Measurements from ENCODE around the gene DYSF. TPM values are rescaled to one million over a fixed set of nuclear protein-coding genes. Genes with fewer than 3 reads are reported as not detected.

The DYSF gene
- total and polyA plus RNA-seq, 2 donors (not counting 1 experiment from before 2014, with no cell fraction given): 0.17 to 0.43 TPM

DNA sequence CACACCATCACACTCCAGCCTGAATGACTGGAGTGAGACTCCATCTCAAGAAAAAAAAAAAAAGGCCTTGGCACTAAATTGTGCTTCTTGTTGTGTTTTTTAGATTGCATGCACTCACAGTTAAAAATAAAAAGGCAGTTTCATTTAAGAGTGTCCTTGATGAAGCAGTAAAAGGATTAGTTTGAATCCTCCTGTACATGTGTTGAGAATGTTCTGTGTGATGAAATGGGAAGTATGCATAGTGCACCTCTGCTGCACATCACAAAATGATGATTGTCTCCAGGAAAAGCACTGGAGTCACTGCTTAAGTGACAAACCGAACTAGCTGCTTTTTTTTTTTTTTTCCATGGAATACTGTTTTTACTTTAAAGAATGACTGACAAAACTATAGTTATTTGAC, 23.1 kb downstream of the DYSF start:
- no peak overlapping the region for H3K9ac ChIP-seq (ENCODE audit: low read length)
- no peak for TF ChIP-seq EZH2 (IDR thresholded peaks at IDR 0.05; ENCODE audit: borderline replicate concordance, insufficient read depth, low read depth, low read length, poor library complexity, severe bottlenecking)
- TF ChIP-seq, protein P1, sequence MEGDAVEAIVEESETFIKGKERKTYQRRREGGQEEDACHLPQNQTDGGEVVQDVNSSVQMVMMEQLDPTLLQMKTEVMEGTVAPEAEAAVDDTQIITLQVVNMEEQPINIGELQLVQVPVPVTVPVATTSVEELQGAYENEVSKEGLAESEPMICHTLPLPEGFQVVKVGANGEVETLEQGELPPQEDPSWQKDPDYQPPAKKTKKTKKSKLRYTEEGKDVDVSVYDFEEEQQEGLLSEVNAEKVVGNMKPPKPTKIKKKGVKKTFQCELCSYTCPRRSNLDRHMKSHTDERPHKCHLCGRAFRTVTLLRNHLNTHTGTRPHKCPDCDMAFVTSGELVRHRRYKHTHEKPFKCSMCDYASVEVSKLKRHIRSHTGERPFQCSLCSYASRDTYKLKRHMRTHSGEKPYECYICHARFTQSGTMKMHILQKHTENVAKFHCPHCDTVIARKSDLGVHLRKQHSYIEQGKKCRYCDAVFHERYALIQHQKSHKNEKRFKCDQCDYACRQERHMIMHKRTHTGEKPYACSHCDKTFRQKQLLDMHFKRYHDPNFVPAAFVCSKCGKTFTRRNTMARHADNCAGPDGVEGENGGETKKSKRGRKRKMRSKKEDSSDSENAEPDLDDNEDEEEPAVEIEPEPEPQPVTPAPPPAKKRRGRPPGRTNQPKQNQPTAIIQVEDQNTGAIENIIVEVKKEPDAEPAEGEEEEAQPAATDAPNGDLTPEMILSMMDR (IDR thresholded peaks at IDR 0.05): no peak
- no peak overlapping the region for H2AFZ ChIP-seq (ENCODE audit: insufficient read depth, low read depth, low read length, poor library complexity, severe bottlenecking)
- no peaks in the 10 kb centered on the region for H3K27me3 ChIP-seq (replicated peaks in 1 of 4; ENCODE audit: control extremely low read depth in 1 of 4, control insufficient read depth in 3 of 4, insufficient read depth in 4 of 4, low read length in 3 of 4)
- H3K4me3 ChIP-seq (ENCODE audit: control extremely low read depth in 1 of 5, extremely low read depth in 1 of 5, insufficient read depth in 1 of 5, low read depth in 2 of 5, low read length in 4 of 5): no peak overlapping the region
- H3K36me3 ChIP-seq (replicated peaks in 1 of 2; ENCODE audit: control extremely low read depth in 1 of 2, control insufficient read depth in 1 of 2, extremely low read depth in 1 of 2, insufficient read depth in 2 of 2, low read length in 1 of 2): no peaks in the 10 kb centered on the region
- no peaks in the 10 kb centered on the region for H4K20me1 ChIP-seq (ENCODE audit: control insufficient read depth, insufficient read depth, low read length, poor library complexity, severe bottlenecking)
- Mint-ChIP-seq H3K4me1 (peaks cover 5% of the 10 kb centered on the region), H3K27me3 (peaks cover 10% of the 10 kb centered on the region), H3K9me3 (ENCODE audit: insufficient read depth) (no peaks in the 10 kb centered on the region), H3K4me3 (no peak overlapping the region), H3K27ac (no peak overlapping the region)
- no CpG with 5 or more reads among the region's 1 CpG for WGBS (ENCODE audit: insufficient coverage)
- H3K9me3 ChIP-seq (ENCODE audit: control extremely low read depth in 1 of 3, control insufficient read depth in 2 of 3, insufficient read depth in 1 of 3, low read length in 2 of 3): no peaks in the 10 kb centered on the region
- intact Hi-C loops (cut with micrococcal nuclease): no loop called here
- ChIA-PET CTCF (no interaction called here), POLR2A (no interaction called here)
- H3K4me1 ChIP-seq (ENCODE audit: control insufficient read depth in 2 of 2, insufficient read depth in 2 of 2, low read length in 2 of 2): no peaks in the 10 kb centered on the region
- DNase-seq (no peak), ATAC-seq (ENCODE audit: low read depth) (no peak)
- no peak overlapping the region for H3K4me2 ChIP-seq (replicated peaks; ENCODE audit: low read depth, low read length, poor library complexity, severe bottlenecking)
- H3K27ac ChIP-seq (ENCODE audit: low read length in 2 of 2): no peak overlapping the region
- no peaks in the 10 kb centered on the region for H3K79me2 ChIP-seq (ENCODE audit: control insufficient read depth, insufficient read depth, low read length)

DNA sequence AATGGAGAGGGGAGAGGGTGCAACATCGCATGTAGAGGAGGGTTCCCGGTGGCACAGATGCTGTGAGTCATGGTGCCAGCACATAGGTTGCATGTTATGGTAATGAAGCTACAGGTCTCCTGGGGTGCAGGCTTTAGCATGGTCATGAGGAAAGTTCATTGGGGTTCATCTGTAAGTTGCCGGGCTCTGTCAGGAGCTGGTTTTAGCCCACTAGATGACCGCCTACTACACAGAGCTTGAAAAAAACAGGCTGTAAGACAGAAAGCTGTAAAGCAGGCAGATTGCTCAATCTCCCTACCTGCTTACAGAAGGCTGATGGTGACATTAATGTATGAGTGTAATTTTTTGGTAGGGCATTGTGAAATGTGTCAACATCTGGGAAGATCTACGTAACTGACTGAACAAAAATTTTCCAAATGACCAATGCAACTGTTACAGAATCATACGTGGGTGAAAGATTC, 23.9 kb downstream of the DYSF start:
- no peak overlapping the region for H3K9ac ChIP-seq (ENCODE audit: low read length)
- ChIA-PET POLR2A (no interaction called here), CTCF (interaction anchor here (0.8 kb wide), 1 partner anchor 33 kb away, joined by 4 read pairs; no protein-coding TSS in a partner anchor)
- no peak overlapping the region for H3K4me3 ChIP-seq (ENCODE audit: control extremely low read depth in 1 of 5, extremely low read depth in 1 of 5, insufficient read depth in 1 of 5, low read depth in 2 of 5, low read length in 4 of 5)
- Mint-ChIP-seq H3K27ac (no peak overlapping the region), H3K27me3 (peaks cover 10% of the 10 kb centered on the region), H3K4me1 (peaks cover 5% of the 10 kb centered on the region), H3K9me3 (ENCODE audit: insufficient read depth) (no peaks in the 10 kb centered on the region), H3K4me3 (no peak overlapping the region)
- H2AFZ ChIP-seq (ENCODE audit: insufficient read depth, low read depth, low read length, poor library complexity, severe bottlenecking): no peak overlapping the region
- H3K27ac ChIP-seq (ENCODE audit: low read length in 2 of 2): no peak overlapping the region
- no peaks in the 10 kb centered on the region for H4K20me1 ChIP-seq (ENCODE audit: control insufficient read depth, insufficient read depth, low read length, poor library complexity, severe bottlenecking)
- intact Hi-C loops (cut with micrococcal nuclease): no loop called here
- H3K36me3 ChIP-seq (replicated peaks in 1 of 2; ENCODE audit: control extremely low read depth in 1 of 2, control insufficient read depth in 1 of 2, extremely low read depth in 1 of 2, insufficient read depth in 2 of 2, low read length in 1 of 2): no peaks in the 10 kb centered on the region
- WGBS (ENCODE audit: insufficient coverage): 100% methylated on average over 3 of the region's 6 CpGs
- H3K27me3 ChIP-seq (replicated peaks in 1 of 4; ENCODE audit: control extremely low read depth in 1 of 4, control insufficient read depth in 3 of 4, insufficient read depth in 4 of 4, low read length in 3 of 4): no peaks in the 10 kb centered on the region
- no peaks in the 10 kb centered on the region for H3K4me1 ChIP-seq (ENCODE audit: control insufficient read depth in 2 of 2, insufficient read depth in 2 of 2, low read length in 2 of 2)
- no peaks in the 10 kb centered on the region for H3K79me2 ChIP-seq (ENCODE audit: control insufficient read depth, insufficient read depth, low read length)
- ATAC-seq (ENCODE audit: low read depth) (no peak), DNase-seq (no peak)
- H3K9me3 ChIP-seq (ENCODE audit: control extremely low read depth in 1 of 3, control insufficient read depth in 2 of 3, insufficient read depth in 1 of 3, low read length in 2 of 3): no peaks in the 10 kb centered on the region
- TF ChIP-seq, protein P1 (IDR thresholded peaks at IDR 0.05): no peak
- no peak for TF ChIP-seq EZH2 (IDR thresholded peaks at IDR 0.05; ENCODE audit: borderline replicate concordance, insufficient read depth, low read depth, low read length, poor library complexity, severe bottlenecking)
- no peak overlapping the region for H3K4me2 ChIP-seq (replicated peaks; ENCODE audit: low read depth, low read length, poor library complexity, severe bottlenecking)

Data from B cell (primary cell).